Activated CD8-positive, alpha-beta memory T cell treated with anti-CD3 and anti-CD28 coated beads, Interleukin-2, amount 50 U/mL, for 48 hours (primary cell): ENCODE data around the gene PLEKHN1.
A peak's percentile ranks its signal among the peaks of the same experiment; 100 is the strongest.
"Not testable (repeated sequence)": the region's sequence is repeated elsewhere in the genome, so short reads cannot be mapped to it uniquely, and the experiment has no call there.

Experiments used
- DNase-seq: peaks from one replicate; pipeline ENCODE4 v3.0.0-alpha.2; 2020

PLEKHN1 gene

GRCh38 chr1:995665-996633 is 29.7 kb downstream of the PLEKHN1 start:
- no peak for DNase-seq

- DNase-seq = no peak
These were observed 30.8 kb downstream of the PLEKHN1 start for GRCh38 chr1:996851-997712.

GRCh38 chr1:997713-997992 is 31.4 kb downstream of the PLEKHN1 start:
- DNase-seq = no peak

DNA sequence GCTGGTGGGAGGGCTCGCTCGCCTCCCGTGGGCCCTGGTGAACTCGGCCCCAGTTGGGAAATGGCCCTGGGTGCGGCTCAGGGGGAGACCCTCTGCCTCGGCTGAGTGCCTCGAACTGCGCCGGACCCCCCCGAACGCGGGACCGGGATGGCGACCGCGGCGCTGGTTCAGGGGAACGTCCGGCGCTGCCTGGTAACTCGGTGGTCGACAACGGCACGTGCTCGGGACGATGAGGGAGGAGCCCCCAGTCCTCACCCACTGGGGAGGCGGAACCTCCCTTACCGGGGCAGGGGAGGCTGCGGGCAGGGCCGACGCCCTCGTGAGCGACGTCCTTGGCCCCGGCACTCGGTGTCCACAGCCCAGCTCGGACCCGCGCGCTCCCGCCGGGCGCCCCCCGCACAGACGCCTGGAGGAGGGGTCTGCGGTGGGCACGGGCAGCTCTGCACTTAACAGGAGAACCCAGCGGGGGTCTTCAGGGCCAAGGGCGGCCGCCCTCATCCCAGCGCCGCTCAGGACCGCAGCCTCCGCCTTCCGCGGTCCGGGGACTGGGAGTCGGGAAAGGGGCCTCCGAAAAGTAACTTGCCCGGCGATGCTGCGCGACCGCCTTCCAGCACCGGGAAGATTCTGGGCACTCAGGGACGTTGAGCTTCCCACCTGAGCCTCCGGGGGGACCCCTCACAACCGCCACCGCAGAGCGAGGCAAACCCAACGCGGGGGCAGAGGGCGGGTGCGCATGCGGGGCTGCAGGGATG is 31.9 kb downstream of the PLEKHN1 start:
- no peak for DNase-seq

DNA sequence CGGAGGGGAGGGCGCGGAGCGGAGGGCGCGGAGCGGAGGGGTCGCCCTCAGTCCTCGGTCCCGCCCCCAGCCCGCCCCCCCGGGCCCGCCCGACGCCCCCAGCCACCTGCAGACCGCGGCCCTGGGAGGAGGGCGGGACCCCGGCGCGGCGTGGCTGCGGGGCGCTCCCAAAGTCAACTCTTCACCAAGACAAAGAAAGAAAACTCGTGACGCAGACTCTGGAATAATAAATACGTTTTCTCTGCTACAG is 32.4 kb downstream of the PLEKHN1 start:
- no peak for DNase-seq

GRCh38 chr1:998995-999724 is 32.9 kb downstream of the PLEKHN1 start:
- no peak for DNase-seq

DNA sequence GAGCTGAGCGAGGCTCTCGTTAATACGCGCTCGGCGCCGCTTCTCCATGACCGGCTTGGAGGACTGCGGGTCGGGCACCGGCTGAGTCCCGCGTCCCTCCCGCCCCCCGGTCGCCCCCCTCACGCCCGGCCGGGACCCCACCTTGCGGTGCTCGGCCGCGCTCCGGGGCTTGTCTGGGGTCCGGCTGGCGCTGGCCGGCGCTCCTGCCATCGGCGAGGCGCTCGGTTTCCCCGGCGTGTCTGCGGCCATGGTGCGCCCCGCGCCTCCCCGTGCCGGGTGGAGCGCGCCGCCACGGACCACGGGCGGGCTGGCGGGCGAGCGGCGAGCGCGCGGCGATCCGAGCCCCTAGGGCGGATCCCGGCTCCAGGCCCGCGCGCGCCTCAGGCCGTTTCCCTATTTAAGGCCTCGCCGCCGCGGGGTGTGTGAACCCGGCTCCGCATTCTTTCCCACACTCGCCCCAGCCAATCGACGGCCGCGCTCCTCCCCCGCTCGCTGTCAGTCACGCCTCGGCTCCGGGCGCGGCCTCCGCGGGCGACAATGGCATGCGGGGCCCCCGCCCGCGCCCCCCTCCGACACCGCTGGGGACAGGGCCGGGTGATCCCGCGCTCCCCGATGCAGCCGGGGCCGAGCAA is 33.6 kb downstream of the PLEKHN1 start, which contains the start of gene HES4:
Gene HES4, minus strand, starts transcription at position 373 of the 632 bp plus-strand sequence. Its CDS starts 124 bp downstream, at position 249.
- DNase-seq = no peak

GRCh38 chr1:1000357-1001056 is 34.2 kb downstream of the PLEKHN1 start:
- peak; percentile 90 for DNase-seq

- no peak for DNase-seq
These were observed 34.9 kb downstream of the PLEKHN1 start for GRCh38 chr1:1001057-1001783.

GRCh38 chr1:1003618-1004419 is 37.5 kb downstream of the PLEKHN1 start:
- DNase-seq = no peak

DNA sequence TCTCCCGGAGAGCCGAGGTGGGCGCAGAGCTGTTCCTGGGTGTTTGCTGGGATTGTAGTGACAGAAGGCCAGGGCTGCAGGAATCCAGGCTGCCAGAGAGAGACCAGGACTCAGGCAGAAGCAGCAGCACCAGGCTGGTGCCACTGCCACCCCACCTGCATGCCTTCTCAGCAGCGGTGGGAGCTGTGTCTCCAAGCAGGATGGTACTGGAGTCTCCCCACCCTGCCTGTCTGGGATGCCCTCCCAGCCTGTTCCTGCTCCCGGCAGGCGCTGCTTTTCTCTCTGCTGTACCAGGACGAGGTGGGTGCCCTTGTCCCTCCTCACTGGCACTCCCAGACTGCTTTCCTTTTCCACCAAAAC is 38.1 kb downstream of the PLEKHN1 start:
- DNase-seq = no peak

DNA sequence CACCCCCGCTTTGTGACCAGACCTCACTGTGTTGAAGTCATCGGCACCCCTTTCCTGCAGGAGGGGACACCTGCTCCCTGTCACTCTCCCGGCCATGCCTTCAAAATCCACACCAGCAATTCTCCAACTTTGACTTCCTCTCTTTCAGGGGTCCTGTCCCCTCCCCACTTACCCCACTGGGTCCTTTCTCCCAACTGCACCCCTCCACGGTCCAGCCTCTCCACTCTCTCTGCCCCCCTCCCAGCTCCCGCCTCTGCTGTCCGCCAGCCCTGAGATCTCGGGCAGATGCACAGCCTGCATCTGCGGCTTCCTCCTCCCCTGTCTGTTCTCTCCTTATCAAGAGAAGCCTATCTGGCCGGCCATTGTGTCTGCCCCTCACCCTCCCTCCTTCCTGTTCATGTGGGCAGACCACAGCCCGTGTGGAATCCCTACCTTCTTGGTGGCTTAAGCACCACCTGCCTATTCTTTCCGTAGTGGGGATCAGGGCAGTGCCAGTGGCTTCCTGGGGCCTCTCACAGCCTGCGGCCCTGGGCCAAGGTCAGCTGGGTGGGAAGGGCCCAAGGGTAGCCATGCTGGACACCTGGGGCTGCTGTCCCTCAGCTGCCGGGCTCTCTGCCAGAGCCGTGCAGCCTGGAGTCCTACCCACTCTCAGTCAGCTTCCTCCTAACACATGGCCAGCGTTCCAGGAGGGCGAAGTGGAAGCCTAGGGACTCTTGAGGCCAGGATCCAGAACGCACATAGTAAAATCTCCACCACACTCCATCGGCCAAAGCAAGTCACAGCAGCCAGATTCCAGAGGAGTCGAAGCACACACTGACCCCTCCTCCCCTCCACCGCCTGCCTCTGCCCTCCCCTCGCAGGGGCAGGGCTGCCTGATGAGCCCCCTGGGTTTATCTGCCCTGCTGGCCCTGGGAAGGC is 38.8 kb downstream of the PLEKHN1 start:
- DNase-seq = no peak

- no peak for DNase-seq
These were observed 39.6 kb downstream of the PLEKHN1 start for GRCh38 chr1:1005774-1006304.

DNA sequence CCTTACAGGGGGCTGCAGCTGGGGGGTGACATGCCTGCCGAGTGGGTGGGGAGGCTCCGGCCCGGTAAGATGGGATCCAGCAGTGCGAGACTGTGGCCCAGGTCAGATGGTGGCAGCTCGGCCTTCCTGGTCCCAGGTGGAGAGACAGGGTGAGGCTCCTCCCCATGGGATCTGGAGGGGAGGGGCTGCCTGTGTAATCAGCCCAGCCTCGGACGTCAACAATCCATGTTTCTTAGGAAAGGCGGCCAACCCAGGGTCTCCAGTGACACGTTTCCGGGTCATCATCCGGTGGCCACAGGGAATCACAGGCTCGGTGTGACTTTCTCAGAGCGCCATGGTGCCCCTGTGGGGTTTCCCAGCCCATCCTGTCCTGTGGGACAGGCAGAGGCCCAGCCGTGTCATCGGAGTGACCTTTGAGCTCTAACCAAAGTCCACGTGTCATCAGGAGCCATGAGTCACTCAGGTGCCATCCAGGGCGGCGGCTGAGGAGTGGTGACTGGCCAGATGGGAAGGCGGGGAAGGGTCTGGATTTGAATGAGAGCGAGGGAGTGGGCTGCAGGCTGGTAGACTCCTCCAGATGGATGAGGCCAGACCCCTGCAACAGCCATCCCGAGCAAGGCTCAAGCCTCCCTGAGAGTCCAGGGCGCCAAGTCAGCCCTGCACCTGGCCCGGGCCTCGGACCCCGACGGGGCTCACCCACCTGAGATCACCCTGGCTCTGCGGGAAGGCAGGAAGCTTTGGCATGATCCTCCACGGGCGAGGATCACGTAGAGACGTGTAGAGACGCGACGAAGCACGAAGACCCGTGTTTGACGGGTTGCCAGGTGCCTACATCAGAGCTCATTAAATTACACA is 40.2 kb downstream of the PLEKHN1 start:
- DNase-seq = no peak

DNA sequence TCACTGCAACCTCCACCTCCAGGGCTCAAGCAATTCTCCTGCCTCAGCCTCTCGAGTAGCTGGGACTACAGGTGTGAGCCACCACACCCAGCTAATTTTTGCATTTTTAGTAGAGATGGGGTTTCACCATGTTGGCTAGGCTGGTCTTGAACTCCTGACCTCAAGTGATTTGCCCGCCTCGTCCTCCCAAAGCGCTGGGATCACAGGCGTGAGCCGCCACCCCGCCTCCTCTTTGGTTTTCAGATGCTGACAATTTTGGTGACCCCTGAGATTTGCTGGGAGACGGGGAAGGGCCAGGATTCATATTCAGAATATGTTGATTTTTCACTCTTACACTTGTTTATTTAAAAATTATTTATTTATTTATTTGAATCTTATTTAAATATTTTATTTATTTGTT is 43.8 kb downstream of the PLEKHN1 start:
- DNase-seq = not testable (repeated sequence)

- DNase-seq = no peak
These were observed 45.2 kb downstream of the PLEKHN1 start for GRCh38 chr1:1011396-1011949.

DNA sequence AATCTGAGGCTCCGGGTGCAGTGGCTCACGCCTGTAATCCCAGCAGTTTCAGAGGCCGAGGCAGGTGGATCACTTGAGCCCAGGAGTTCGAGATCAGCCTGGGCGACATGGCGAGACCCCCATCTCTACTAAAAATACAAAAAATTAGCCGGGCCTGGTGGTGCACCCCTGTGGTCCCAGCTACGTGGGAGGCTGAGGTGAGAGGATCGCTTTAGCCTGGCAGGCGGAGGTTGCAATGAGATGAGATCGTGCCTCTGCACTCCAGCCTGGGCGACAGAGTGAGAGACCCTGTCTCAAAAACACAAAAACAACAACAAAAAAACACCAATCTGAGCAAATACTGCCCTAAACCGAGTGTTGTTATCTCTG is 46.4 kb downstream of the PLEKHN1 start:
- DNase-seq = not testable (repeated sequence)
